RCC 7860 (cell line): ENCODE data around the gene CIZ1.

Experiments used
- DNase-seq: peaks from one replicate; pipeline ENCODE4 v3.0.0-alpha.2; 2015; ENCODE audit warnings: low spot score
- FAIRE-seq: peaks from 2 replicates; lab custom pipeline; 2012; peaks lifted over from hg19 to GRCh38; lab: Jason Lieb, UNC

The CIZ1 gene

GRCh38 chr9:128128836-128129590 lies 62.4 kb downstream of the CIZ1 start:
- FAIRE-seq (no peak), DNase-seq (no peak)

GRCh38 chr9:128127990-128128835 lies 63.2 kb downstream of the CIZ1 start:
- peak; percentile 7 for FAIRE-seq
- peak; percentile 77 for DNase-seq

- DNase-seq, result peak; percentile 38
- FAIRE-seq, result no peak
Measured at GRCh38 chr9:128127568-128127989, 63.8 kb downstream of the CIZ1 start, which contains the start of gene PTGES2. PTGES2 (minus strand) TSS chr9:128127729; CDS start chr9:128127717, 12 bp downstream.

- FAIRE-seq (no peak), DNase-seq (no peak)
Measured at GRCh38 chr9:128125580-128126354, 65.6 kb downstream of the CIZ1 start.

GRCh38 chr9:128124873-128125579 lies 66.3 kb downstream of the CIZ1 start:
- no peak for FAIRE-seq

GRCh38 chr9:128124451-128124850 lies 66.9 kb downstream of the CIZ1 start:
- no peak for DNase-seq

More at GRCh38 chr9:128124873-128125579, 66.3 kb downstream of the CIZ1 start:
- DNase-seq, result peak; percentile 31

GRCh38 chr9:128123451-128124080 lies 67.8 kb downstream of the CIZ1 start:
- FAIRE-seq, result no peak
- DNase-seq, result no peak

More at GRCh38 chr9:128124451-128124850, 66.9 kb downstream of the CIZ1 start:
- no peak for FAIRE-seq

GRCh38 chr9:128122809-128123175 lies 68.6 kb downstream of the CIZ1 start:
- DNase-seq, result no peak
- no peak for FAIRE-seq

- DNase-seq (no peak), FAIRE-seq (no peak)
Measured at GRCh38 chr9:128121924-128122808, 69.2 kb downstream of the CIZ1 start.

- FAIRE-seq (no peak), DNase-seq (no peak)
Measured at GRCh38 chr9:128121466-128121810, 69.9 kb downstream of the CIZ1 start.

GRCh38 chr9:128120741-128121465 lies 70.5 kb downstream of the CIZ1 start:
- FAIRE-seq (no peak), DNase-seq (no peak)

GRCh38 chr9:128120061-128120740 lies 71.2 kb downstream of the CIZ1 start:
- FAIRE-seq (no peak), DNase-seq (no peak)

GRCh38 chr9:128118971-128119665 lies 72.3 kb downstream of the CIZ1 start:
- no peak for FAIRE-seq

GRCh38 chr9:128118472-128118857 lies 72.9 kb downstream of the CIZ1 start:
- no peak for DNase-seq
- FAIRE-seq, result no peak

More at GRCh38 chr9:128118971-128119665, 72.3 kb downstream of the CIZ1 start:
- DNase-seq, result no peak

- peak; percentile 79 for FAIRE-seq
- DNase-seq, result peak; percentile 74
Measured at GRCh38 chr9:128117613-128118471, 73.5 kb downstream of the CIZ1 start.
